Measurements from ENCODE around the gene SOX8.

Gene SOX8

DNA sequence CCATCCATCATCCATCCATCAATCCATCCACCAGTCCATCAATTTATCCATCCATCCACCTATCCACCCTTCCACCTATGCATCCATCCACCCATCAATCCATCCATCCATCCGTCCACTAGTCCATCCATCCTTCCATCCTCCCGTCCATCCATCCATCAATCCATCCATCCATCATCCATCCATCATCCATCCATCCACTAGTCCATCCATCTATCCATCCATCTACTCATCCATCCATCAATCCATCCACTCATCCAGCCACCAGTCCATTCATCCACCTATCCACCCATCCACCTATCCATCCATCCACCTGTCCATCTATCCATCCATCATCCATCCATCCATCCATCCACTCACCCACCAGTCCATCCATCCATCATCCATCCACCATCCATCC is 51.0 kb downstream of the SOX8 start:
- H3K27ac ChIP-seq: no peak overlapping the region
- TF ChIP-seq CTCF (conservative IDR thresholded peaks at IDR 0.05): no peak

DNA sequence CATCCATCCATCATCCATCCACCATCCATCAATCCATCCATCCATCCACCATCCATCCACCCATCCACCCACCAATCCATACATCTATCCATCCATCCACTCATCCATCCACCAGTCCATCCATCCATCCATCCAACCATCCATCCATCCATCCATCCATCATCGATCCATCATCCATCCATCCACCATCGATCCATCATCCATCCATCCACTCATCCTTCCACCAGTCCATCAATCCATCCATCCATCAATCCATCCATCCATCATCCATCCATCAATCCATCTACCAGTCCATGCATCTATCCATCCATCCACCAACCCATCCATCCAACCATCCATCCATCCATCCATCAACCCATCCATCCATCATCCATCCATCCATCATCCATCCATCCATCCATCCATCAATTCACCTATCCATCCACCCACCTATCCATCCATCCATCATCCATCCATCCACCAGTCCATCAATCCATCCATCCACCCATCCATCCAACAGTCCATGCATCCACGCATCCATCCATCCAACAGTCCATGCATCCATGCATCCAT is 51.6 kb downstream of the SOX8 start:
- TF ChIP-seq CTCF (conservative IDR thresholded peaks at IDR 0.05): no peak
- no peak overlapping the region for H3K27ac ChIP-seq

GRCh38 chr16:1034230-1035065 is 52.9 kb downstream of the SOX8 start:
- H3K27ac ChIP-seq: no peak overlapping the region
- TF ChIP-seq CTCF (conservative IDR thresholded peaks at IDR 0.05): no peak

GRCh38 chr16:1035066-1035415 is 53.5 kb downstream of the SOX8 start:
- H3K27ac ChIP-seq: no peak overlapping the region
- no peak for TF ChIP-seq CTCF (conservative IDR thresholded peaks at IDR 0.05)

DNA sequence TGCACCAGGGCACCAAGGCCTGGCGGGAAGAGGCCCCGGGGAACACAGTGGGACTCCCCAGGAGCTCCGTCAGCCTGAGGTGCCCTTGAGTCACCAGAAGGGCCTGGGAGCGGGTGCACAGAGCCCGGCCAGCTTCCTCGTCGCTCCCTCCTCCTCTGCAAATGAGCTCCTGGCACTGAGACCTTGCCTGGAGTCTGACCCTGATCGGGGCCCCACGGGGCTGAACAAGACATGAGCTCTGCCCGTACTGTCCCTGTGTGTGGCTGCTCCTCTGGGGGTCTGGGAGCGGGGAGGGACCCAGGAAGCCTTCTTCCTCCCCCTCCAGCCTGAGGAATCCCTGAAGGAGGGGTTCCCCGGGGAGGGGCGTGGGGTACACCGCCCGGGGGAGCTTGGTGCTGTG is 54.6 kb downstream of the SOX8 start:
- TF ChIP-seq CTCF (conservative IDR thresholded peaks at IDR 0.05): no peak

More for the DNA sequence above, 54.6 kb downstream of the SOX8 start:
- no peak overlapping the region for H3K27ac ChIP-seq
